ENCODE measurements around the gene HOXD12.

HOXD12 gene

GRCh38 chr2:176128172-176128981 is 28.8 kb downstream of the HOXD12 start:
- H3K4me3 ChIP-seq (replicated peaks; ENCODE audit: low read depth, low read length): no peak overlapping the region
- no peak for DNase-seq (ENCODE audit: extremely low read depth, low read depth)
- TF ChIP-seq, protein P1, sequence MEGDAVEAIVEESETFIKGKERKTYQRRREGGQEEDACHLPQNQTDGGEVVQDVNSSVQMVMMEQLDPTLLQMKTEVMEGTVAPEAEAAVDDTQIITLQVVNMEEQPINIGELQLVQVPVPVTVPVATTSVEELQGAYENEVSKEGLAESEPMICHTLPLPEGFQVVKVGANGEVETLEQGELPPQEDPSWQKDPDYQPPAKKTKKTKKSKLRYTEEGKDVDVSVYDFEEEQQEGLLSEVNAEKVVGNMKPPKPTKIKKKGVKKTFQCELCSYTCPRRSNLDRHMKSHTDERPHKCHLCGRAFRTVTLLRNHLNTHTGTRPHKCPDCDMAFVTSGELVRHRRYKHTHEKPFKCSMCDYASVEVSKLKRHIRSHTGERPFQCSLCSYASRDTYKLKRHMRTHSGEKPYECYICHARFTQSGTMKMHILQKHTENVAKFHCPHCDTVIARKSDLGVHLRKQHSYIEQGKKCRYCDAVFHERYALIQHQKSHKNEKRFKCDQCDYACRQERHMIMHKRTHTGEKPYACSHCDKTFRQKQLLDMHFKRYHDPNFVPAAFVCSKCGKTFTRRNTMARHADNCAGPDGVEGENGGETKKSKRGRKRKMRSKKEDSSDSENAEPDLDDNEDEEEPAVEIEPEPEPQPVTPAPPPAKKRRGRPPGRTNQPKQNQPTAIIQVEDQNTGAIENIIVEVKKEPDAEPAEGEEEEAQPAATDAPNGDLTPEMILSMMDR (IDR thresholded peaks at IDR 0.05; ENCODE audit: low read depth, low read length, missing control alignments): no peak

DNA sequence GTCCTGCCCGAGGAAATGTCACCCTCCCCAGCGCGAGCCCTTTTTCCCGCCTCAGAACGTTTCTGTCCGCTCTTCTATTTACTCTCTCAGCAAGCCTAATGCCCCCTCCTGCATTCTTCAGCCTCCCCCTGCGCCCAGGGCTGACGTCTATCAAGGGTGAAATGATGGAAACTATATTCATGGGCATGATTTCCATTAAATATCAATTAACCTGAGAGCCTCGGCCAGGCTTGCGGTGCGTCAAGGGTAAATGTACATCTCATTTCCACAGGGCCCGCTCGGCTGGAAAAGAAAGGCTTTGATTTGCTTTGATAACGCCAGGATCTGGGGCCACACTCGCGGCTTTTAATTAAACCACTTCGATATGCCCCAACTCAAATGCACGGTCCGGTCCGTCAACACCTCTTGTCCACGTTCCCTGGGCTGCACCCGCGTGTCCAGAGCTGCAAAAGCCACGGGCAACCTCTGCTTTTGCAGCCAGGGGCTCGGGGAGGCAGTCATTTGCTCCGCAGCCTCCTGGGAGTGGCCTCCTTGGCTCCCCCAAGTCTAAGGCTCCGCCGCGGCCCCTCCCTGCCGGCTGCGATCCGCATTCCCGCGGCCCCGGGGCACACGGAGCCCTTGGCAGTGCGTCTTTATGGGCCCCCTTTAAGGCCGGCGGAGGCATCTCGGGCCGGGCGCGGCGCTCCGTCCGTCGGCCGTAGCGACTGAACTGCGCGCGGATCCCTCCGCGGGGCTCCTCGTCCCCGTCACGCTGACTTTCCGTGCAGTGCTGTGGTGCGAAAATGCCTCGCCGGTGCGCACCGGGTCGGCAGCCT is 29.6 kb downstream of the HOXD12 start, which contains the start of gene HOXD8:
TSS of gene HOXD8 (plus strand) at position 724 of the 815 bp plus-strand sequence. CDS start 662 bp downstream, outside the sequence.
- DNase-seq (ENCODE audit: extremely low read depth, low read depth): no peak
- H3K4me3 ChIP-seq (replicated peaks; ENCODE audit: low read depth, low read length): 0 out of 2 replicates have a peak within 1 kb of the TSS, but pooled peaks have one; percentile 11
- TF ChIP-seq, protein P1 (IDR thresholded peaks at IDR 0.05; ENCODE audit: low read depth, low read length, missing control alignments): no peak

DNA sequence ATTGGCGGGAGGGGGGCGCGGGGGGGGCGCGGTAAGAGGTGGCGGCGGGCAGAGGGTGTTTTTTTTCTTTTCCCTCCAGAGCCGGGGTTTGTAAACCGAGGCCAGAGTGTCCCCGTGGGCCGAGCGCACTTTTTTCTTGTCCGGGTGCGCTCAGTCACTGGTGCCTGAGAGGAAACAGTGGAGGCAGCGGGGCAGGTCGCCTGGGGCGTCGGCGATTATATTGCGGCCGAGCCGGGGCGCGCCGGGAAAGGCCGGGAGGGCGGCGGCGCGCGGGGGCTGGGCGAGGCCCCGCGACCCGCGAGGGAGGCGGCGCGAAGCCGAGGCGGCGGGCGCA is 30.2 kb downstream of the HOXD12 start:
- DNase-seq (ENCODE audit: extremely low read depth, low read depth): no peak
- H3K4me3 ChIP-seq (replicated peaks; ENCODE audit: low read depth, low read length): 0 out of 2 replicates have a peak overlapping the region, but pooled peaks have one; percentile 11
- TF ChIP-seq, protein P1 (IDR thresholded peaks at IDR 0.05; ENCODE audit: low read depth, low read length, missing control alignments): no peak

GRCh38 chr2:176130147-176130956 is 30.8 kb downstream of the HOXD12 start:
- no peak for DNase-seq (ENCODE audit: extremely low read depth, low read depth)
- H3K4me3 ChIP-seq (replicated peaks; ENCODE audit: low read depth, low read length): no peak overlapping the region
- TF ChIP-seq, protein P1 (IDR thresholded peaks at IDR 0.05; ENCODE audit: low read depth, low read length, missing control alignments): no peak

DNA sequence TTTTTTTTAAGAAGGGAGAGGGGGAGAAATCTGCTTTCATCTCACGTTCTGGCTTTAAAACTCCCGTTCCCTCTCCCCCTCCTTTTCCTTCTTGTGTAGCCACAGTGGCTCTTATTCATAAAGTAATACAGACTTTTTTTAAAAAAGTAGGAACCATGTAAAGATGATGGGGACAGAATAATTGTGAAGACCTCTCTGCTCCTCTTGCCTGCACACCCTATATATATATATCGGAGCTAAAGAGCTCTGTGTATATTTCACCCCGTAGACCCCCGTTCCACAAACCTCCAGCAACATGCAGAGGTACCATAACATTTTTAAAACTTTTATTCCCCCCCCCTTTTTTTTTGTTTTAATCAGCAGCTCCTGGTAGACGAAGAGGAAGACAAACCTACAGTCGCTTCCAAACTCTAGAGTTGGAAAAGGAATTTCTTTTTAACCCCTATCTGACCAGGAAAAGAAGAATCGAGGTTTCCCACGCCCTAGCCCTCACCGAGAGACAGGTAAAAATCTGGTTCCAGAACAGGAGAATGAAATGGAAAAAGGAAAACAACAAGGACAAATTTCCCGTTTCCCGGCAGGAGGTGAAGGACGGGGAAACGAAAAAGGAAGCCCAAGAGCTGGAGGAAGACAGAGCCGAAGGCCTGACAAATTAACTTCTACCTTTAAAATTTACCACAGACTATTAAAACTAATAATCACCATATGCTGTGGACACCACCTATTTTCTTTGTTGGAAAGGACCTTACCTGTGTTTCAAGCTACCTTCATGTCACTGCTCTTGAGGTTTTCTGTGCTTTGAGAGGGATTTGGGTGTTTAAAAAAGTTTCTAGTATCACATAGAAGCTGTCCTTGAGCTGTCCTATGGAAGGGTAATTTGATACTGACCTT is 31.6 kb downstream of the HOXD12 start:
- TF ChIP-seq, protein P1 (IDR thresholded peaks at IDR 0.05; ENCODE audit: low read depth, low read length, missing control alignments): no peak
- no peak for DNase-seq (ENCODE audit: extremely low read depth, low read depth)
- no peak overlapping the region for H3K4me3 ChIP-seq (replicated peaks; ENCODE audit: low read depth, low read length)

- no peak for DNase-seq (ENCODE audit: extremely low read depth, low read depth)
- TF ChIP-seq, protein P1 (IDR thresholded peaks at IDR 0.05; ENCODE audit: low read depth, low read length, missing control alignments): no peak
- H3K4me3 ChIP-seq (replicated peaks; ENCODE audit: low read depth, low read length): no peak overlapping the region
Observed at GRCh38 chr2:176131848-176132158, 32.2 kb downstream of the HOXD12 start.

Measured in HFF-Myc (cell line).